ENCODE data around the gene CTSS. TPM values are rescaled to one million over a fixed set of nuclear protein-coding genes. Genes with fewer than 3 reads are reported as not detected.
"Not testable (repeated sequence)": the region's sequence is repeated elsewhere in the genome, so short reads cannot be mapped to it uniquely, and the experiment has no call there.

The CTSS gene
- total RNA-seq, 1 experiment from 2014 or later, result 13.4 TPM

GRCh38 chr1:150793221-150793620, 27.6 kb upstream of the CTSS start:
- Histone ChIP-seq H3K9me3 (replicated peaks) (no peaks in the 10 kb centered on the region), H3K27me3 (replicated peaks) (no peaks in the 10 kb centered on the region), H3K4me3 (no peak overlapping the region), H3K36me3 (no peaks in the 10 kb centered on the region; the same call in 1 of the 2 replicates), H3K27ac (no peak overlapping the region), H3K4me1 (replicated peaks) (no peaks in the 10 kb centered on the region)
- DNase-seq (ENCODE audit: low read depth in 1 of 2, low spot score in 2 of 2), result no peak

DNA sequence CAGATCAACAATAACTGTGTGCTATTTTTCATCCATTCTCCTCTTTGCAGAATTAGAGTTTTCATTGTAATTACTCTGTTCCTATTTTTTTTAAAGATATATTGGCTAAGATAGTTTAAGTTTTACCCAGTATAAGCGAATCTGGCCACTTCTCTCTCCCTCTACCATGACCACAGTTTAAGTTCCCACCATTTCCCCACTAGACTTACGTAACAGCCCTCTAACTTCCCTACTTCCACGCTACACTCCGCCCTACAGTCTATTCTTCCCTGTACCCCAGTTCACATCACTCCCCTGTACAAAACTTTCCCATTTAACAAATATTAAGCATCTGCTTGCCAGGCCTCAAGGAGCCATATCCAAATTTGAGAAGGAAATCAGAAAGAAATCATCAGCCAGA, 26.0 kb upstream of the CTSS start:
- DNase-seq (ENCODE audit: low read depth in 1 of 2, low spot score in 2 of 2), result no peak
- H3K4me3 ChIP-seq, result no peak overlapping the region
- no peaks in the 10 kb centered on the region; the same call in 1 of the 2 replicates for H3K36me3 ChIP-seq
- no peaks in the 10 kb centered on the region for H3K27me3 ChIP-seq (replicated peaks)
- H3K4me1 ChIP-seq (replicated peaks), result no peaks in the 10 kb centered on the region; the same call in 1 of the 2 replicates
- H3K9me3 ChIP-seq (replicated peaks), result no peaks in the 10 kb centered on the region
- no peak overlapping the region for H3K27ac ChIP-seq

- no peak overlapping the region for H3K4me3 ChIP-seq
- H3K36me3 ChIP-seq, result no peaks in the 10 kb centered on the region
- no peaks in the 10 kb centered on the region for H3K9me3 ChIP-seq (replicated peaks)
- no peaks in the 10 kb centered on the region; the same call in 1 of the 2 replicates for H3K4me1 ChIP-seq (replicated peaks)
- H3K27ac ChIP-seq, result no peak overlapping the region
- H3K27me3 ChIP-seq (replicated peaks), result no peaks in the 10 kb centered on the region
- DNase-seq (ENCODE audit: low read depth in 1 of 2, low spot score in 2 of 2), result no peak
These were observed 23.8 kb upstream of the CTSS start for GRCh38 chr1:150789396-150789795.

DNA sequence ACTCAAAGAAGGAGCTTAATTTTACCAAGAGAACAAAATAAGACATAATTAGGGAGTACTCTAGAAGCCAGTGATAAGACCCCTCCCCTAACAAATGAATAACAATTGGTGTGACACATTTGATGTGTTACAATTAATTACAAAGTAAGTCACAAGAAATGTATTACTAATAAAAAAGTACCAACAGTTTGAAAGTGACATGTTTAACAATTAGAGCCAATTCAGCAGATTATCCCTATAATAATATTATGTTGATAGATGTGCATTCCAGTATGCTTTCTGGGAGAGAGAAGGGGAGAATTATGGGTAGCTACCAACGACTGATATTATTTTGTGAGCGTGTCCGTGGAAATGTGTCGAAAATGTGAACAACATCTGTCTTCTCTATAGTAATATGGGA, 23.4 kb upstream of the CTSS start:
- no peaks in the 10 kb centered on the region for H3K27me3 ChIP-seq (replicated peaks)
- no peak overlapping the region for H3K4me3 ChIP-seq
- H3K27ac ChIP-seq, result no peak overlapping the region
- H3K36me3 ChIP-seq, result no peaks in the 10 kb centered on the region
- no peaks in the 10 kb centered on the region for H3K9me3 ChIP-seq (replicated peaks)
- no peaks in the 10 kb centered on the region; the same call in 1 of the 2 replicates for H3K4me1 ChIP-seq (replicated peaks)
- no peak for DNase-seq (ENCODE audit: low read depth in 1 of 2, low spot score in 2 of 2)

DNA sequence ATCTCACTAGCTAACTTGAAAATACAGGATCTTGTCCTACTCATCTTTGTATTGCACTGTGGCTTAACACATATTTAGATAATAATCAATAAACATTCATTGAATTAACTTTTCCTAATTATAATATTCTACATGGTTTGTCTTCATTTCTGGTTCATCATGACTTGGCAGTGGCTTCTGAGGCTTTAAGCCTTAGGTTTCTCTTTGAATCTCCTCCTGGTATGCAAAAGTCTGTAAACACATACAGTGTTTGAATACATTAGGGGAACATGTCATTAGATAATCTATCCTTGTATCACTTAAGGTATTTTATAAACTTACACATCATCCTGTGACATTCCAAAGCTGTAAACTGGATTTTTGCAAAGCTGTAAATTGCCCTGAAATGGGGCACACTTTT, 21.9 kb upstream of the CTSS start:
- no peak for DNase-seq (ENCODE audit: low read depth in 1 of 2, low spot score in 2 of 2)
- Histone ChIP-seq H3K27ac (no peak overlapping the region), H3K9me3 (replicated peaks) (no peaks in the 10 kb centered on the region), H3K4me3 (no peak overlapping the region), H3K36me3 (no peaks in the 10 kb centered on the region), H3K27me3 (replicated peaks) (no peaks in the 10 kb centered on the region), H3K4me1 (replicated peaks) (no peaks in the 10 kb centered on the region; the same call in 1 of the 2 replicates)

GRCh38 chr1:150780510-150780909, 14.9 kb upstream of the CTSS start:
- DNase-seq (ENCODE audit: low read depth in 1 of 2, low spot score in 2 of 2), result no peak
- H3K27ac ChIP-seq, result no peak overlapping the region
- H3K4me1 ChIP-seq (replicated peaks), result peaks cover 13% of the 10 kb centered on the region
- no peaks in the 10 kb centered on the region for H3K27me3 ChIP-seq (replicated peaks)
- H3K36me3 ChIP-seq, result no peaks in the 10 kb centered on the region
- H3K9me3 ChIP-seq (replicated peaks), result no peaks in the 10 kb centered on the region
- no peak overlapping the region for H3K4me3 ChIP-seq

GRCh38 chr1:150778409-150778808, 12.8 kb upstream of the CTSS start:
- no peaks in the 10 kb centered on the region for H3K36me3 ChIP-seq
- no peak overlapping the region for H3K4me3 ChIP-seq
- peaks cover 13% of the 10 kb centered on the region for H3K4me1 ChIP-seq (replicated peaks)
- no peaks in the 10 kb centered on the region for H3K9me3 ChIP-seq (replicated peaks)
- H3K27ac ChIP-seq, result no peak overlapping the region
- DNase-seq (ENCODE audit: low read depth in 1 of 2, low spot score in 2 of 2), result no peak
- no peaks in the 10 kb centered on the region for H3K27me3 ChIP-seq (replicated peaks)

GRCh38 chr1:150777544-150777943, 12.0 kb upstream of the CTSS start:
- H3K36me3 ChIP-seq, result no peaks in the 10 kb centered on the region

DNA sequence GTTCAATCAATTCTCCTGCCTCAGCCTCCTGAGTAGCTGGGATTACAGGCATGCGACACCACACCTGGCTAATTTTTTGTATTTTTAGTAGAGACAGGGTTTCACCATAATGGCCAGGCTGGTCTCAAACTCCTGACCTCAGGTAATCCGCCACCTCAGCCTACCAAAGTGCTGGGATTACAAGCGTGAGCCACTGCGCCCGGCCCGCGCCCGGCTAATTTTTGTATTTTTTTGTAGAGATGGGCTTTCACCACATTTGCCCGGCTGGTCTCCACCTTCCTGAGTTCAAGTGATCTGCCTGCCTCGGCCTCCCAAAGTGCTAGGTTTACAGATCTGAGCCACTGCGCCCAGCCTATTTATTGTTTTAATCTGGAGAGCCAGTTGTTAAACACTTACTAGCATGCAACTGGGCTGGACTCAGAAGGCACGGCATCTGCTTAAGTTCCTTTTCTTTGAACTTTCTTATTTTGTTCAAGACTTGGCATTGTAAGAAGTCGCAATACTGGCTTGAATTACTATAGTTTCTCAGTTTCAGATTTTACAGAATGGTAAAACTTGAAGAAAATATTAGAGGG, 10.4 kb upstream of the CTSS start:
- H3K4me3 ChIP-seq, result not testable (repeated sequence)
- peak; percentile 47 to 64 for DNase-seq (ENCODE audit: low read depth in 1 of 2, low spot score in 2 of 2)

More at GRCh38 chr1:150777544-150777943, 12.0 kb upstream of the CTSS start:
- H3K9me3 ChIP-seq (replicated peaks), result no peaks in the 10 kb centered on the region
- H3K4me3 ChIP-seq, result no peak overlapping the region
- H3K4me1 ChIP-seq (replicated peaks), result peaks cover 13% of the 10 kb centered on the region
- DNase-seq (ENCODE audit: low read depth in 1 of 2, low spot score in 2 of 2), result no peak
- no peaks in the 10 kb centered on the region for H3K27me3 ChIP-seq (replicated peaks)
- no peak overlapping the region for H3K27ac ChIP-seq

DNA sequence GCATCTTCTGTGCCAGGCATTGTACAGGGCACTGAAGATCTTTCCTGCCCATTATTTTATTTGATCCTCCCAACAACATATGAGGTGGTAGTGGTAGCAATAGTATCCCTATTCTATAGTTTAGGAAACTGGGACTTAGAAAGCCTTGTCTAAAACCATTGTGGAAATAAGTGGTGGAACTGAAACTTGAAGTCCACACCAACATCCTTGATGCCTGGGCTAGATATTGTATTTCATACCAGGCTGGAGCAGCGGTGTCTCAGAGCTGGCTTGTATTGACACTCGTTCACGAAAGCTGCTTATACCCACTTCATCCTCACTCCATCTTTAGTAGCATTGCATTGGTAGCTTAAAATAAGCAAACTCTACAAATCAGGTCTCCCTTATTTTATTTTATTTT, 9.7 kb upstream of the CTSS start:
- Histone ChIP-seq H3K36me3 (no peaks in the 10 kb centered on the region), H3K9me3 (replicated peaks) (no peaks in the 10 kb centered on the region), H3K4me3 (no peak overlapping the region), H3K27me3 (replicated peaks) (no peaks in the 10 kb centered on the region), H3K4me1 (replicated peaks) (peaks cover 13% of the 10 kb centered on the region), H3K27ac (no peak overlapping the region)
- no peak for DNase-seq (ENCODE audit: low read depth in 1 of 2, low spot score in 2 of 2)

More for the DNA sequence above, 10.4 kb upstream of the CTSS start:
- not testable (repeated sequence) for H3K36me3 ChIP-seq; H3K9me3 ChIP-seq (replicated peaks); H3K27me3 ChIP-seq (replicated peaks)
- H3K27ac ChIP-seq, result peak overlapping the region; percentile 24; the same call in 1 of the 2 replicates
- H3K4me1 ChIP-seq (replicated peaks), result peaks cover 13% of the 10 kb centered on the region

GRCh38 chr1:150772326-150772725, 6.7 kb upstream of the CTSS start:
- DNase-seq (ENCODE audit: low read depth in 1 of 2, low spot score in 2 of 2), result no peak
- H3K27ac ChIP-seq, result no peak overlapping the region

GRCh38 chr1:150767704-150768103, 2.1 kb upstream of the CTSS start:
- not testable (repeated sequence) for H3K4me3 ChIP-seq; H3K36me3 ChIP-seq; DNase-seq (ENCODE audit: low read depth in 1 of 2, low spot score in 2 of 2); H3K9me3 ChIP-seq (replicated peaks); H3K27ac ChIP-seq; H3K27me3 ChIP-seq (replicated peaks)
- H3K4me1 ChIP-seq (replicated peaks), result peaks cover 19% of the 10 kb centered on the region

More at GRCh38 chr1:150772326-150772725, 6.7 kb upstream of the CTSS start:
- H3K4me1 ChIP-seq (replicated peaks), result peaks cover 13% of the 10 kb centered on the region
- H3K9me3 ChIP-seq (replicated peaks), result no peaks in the 10 kb centered on the region
- no peaks in the 10 kb centered on the region for H3K36me3 ChIP-seq
- H3K4me3 ChIP-seq, result no peak overlapping the region
- no peaks in the 10 kb centered on the region for H3K27me3 ChIP-seq (replicated peaks)

GRCh38 chr1:150765977-150766301, 361 bp upstream of the CTSS start:
- not testable (repeated sequence) for H3K27me3 ChIP-seq (replicated peaks); DNase-seq (ENCODE audit: low read depth in 1 of 2, low spot score in 2 of 2); H3K9me3 ChIP-seq (replicated peaks); H3K36me3 ChIP-seq; H3K4me3 ChIP-seq
- peak overlapping the region; percentile 66 for H3K27ac ChIP-seq
- H3K4me1 ChIP-seq (replicated peaks), result peaks cover 19% of the 10 kb centered on the region

- Histone ChIP-seq H3K27me3 (replicated peaks) (no peaks in the 10 kb centered on the region), H3K9me3 (replicated peaks) (no peaks in the 10 kb centered on the region), H3K4me3 (no peak overlapping the region), H3K36me3 (no peaks in the 10 kb centered on the region), H3K4me1 (replicated peaks) (peaks cover 19% of the 10 kb centered on the region), H3K27ac (peak overlapping the region; percentile 66)
- peak in 1 of 2 experiments; percentile 83 for DNase-seq (ENCODE audit: low read depth in 1 of 2, low spot score in 2 of 2)
These were observed 919 bp downstream of the CTSS start for GRCh38 chr1:150764617-150765101.

- Histone ChIP-seq H3K4me1 (replicated peaks) (peaks cover 19% of the 10 kb centered on the region), H3K36me3 (no peaks in the 10 kb centered on the region), H3K9me3 (replicated peaks) (no peaks in the 10 kb centered on the region), H3K27ac (no peak overlapping the region), H3K27me3 (replicated peaks) (no peaks in the 10 kb centered on the region), H3K4me3 (no peak overlapping the region)
- DNase-seq (ENCODE audit: low read depth in 1 of 2, low spot score in 2 of 2), result no peak
These were observed 2.6 kb downstream of the CTSS start for GRCh38 chr1:150763018-150763417.
